ENCODE measurements around the gene ZIC5. TPM values are rescaled to one million over a fixed set of nuclear protein-coding genes. Genes with fewer than 3 reads are reported as not detected.

Gene ZIC5
- total RNA-seq, 1 donor from 2014 or later: 0.27 TPM

- H3K4me1 ChIP-seq (ENCODE audit: insufficient read depth, low read length): peaks cover 11% of the 10 kb centered on the region
- FAIRE-seq (no peak), DNase-seq (ENCODE audit: low read depth) (peak; percentile 23)
- H2AFZ ChIP-seq (ENCODE audit: low read depth, low read length): peak overlapping the region; percentile 88
- peaks cover 2% of the 10 kb centered on the region for H3K36me3 Mint-ChIP-seq (ENCODE audit: low read depth, unreplicated experiment)
- no peak overlapping the region for H3K27ac ChIP-seq (ENCODE audit: low read depth, low read length)
- no peak overlapping the region for H3K27ac Mint-ChIP-seq (ENCODE audit: unreplicated experiment)
- H3K9ac ChIP-seq (ENCODE audit: low read length): peak overlapping the region; percentile 16
- no peaks in the 10 kb centered on the region for H4K20me1 ChIP-seq (ENCODE audit: insufficient read depth, low read length)
- H3K79me2 ChIP-seq (ENCODE audit: insufficient read depth, low read length): no peaks in the 10 kb centered on the region
- H3K9me3 ChIP-seq (ENCODE audit: insufficient read depth, low read depth, low read length): no peaks in the 10 kb centered on the region
- peaks cover 69% of the 10 kb centered on the region for H3K27me3 ChIP-seq (ENCODE audit: insufficient read depth, low read length)
- H3K27me3 Mint-ChIP-seq (ENCODE audit: low read depth, unreplicated experiment): peaks cover 88% of the 10 kb centered on the region
- H3K9me3 Mint-ChIP-seq (ENCODE audit: unreplicated experiment): peaks cover 7% of the 10 kb centered on the region
- H3K4me2 ChIP-seq (ENCODE audit: low read length): peak overlapping the region; percentile 85
- no peaks in the 10 kb centered on the region for H3K36me3 ChIP-seq (ENCODE audit: insufficient read depth, low read length)
- peaks cover 4% of the 10 kb centered on the region for H3K4me1 Mint-ChIP-seq (ENCODE audit: low read depth, unreplicated experiment)
- H3K4me3 ChIP-seq (ENCODE audit: insufficient read depth, low read depth, low read length): peak overlapping the region; percentile 41
- no peak for TF ChIP-seq CTCF (IDR thresholded peaks at IDR 0.05; ENCODE audit: insufficient read depth, low read depth, low read length)
- no peak for TF ChIP-seq EZH2 (IDR thresholded peaks at IDR 0.05; ENCODE audit: insufficient read depth, low read length)
- H3K4me3 Mint-ChIP-seq (ENCODE audit: unreplicated experiment): no peak overlapping the region
Measured at GRCh38 chr13:99955747-99956472, 15.7 kb downstream of the ZIC5 start.

DNA sequence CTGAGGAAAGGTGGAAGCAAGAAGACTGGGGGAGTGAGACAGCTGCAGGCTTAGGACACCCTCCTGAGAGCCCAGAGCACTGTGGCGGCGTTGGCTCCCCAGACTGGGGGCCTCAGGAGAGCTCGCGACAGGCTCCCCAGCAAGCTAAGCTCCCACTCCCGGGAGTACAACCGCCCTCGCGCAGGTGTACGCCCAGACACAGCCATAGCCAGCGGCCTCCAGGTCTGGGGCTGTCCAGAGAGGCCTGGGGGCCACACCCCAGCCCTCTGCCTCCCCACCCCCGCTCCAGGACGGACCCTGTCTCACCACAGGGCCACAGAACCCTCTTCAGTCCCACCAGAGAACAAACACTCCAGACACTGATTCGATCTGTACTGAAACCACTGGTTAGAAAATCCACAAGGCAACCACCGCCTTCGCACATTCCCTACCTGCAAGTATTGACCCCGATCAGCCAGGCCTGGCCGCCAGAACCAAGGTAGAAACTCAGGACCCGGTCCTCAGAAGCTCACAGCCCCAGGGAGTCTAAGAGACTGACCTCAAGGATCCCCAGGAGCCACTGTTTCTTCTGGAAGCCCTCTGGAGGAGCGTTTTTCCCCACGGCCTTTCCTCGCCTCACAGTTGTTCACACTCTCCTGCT lies 16.3 kb downstream of the ZIC5 start:
- H4K20me1 ChIP-seq (ENCODE audit: insufficient read depth, low read length): no peaks in the 10 kb centered on the region
- H2AFZ ChIP-seq (ENCODE audit: low read depth, low read length): peak overlapping the region; percentile 88
- no peak for TF ChIP-seq EZH2 (IDR thresholded peaks at IDR 0.05; ENCODE audit: insufficient read depth, low read length)
- no peak for TF ChIP-seq CTCF (IDR thresholded peaks at IDR 0.05; ENCODE audit: insufficient read depth, low read depth, low read length)
- peaks cover 7% of the 10 kb centered on the region for H3K9me3 Mint-ChIP-seq (ENCODE audit: unreplicated experiment)
- peaks cover 6% of the 10 kb centered on the region for H3K4me1 Mint-ChIP-seq (ENCODE audit: low read depth, unreplicated experiment)
- H3K36me3 Mint-ChIP-seq (ENCODE audit: low read depth, unreplicated experiment): peaks cover 2% of the 10 kb centered on the region
- peaks cover 11% of the 10 kb centered on the region for H3K4me1 ChIP-seq (ENCODE audit: insufficient read depth, low read length)
- peaks cover 66% of the 10 kb centered on the region for H3K27me3 ChIP-seq (ENCODE audit: insufficient read depth, low read length)
- no peak overlapping the region for H3K9ac ChIP-seq (ENCODE audit: low read length)
- H3K9me3 ChIP-seq (ENCODE audit: insufficient read depth, low read depth, low read length): no peaks in the 10 kb centered on the region
- no peak overlapping the region for H3K4me3 Mint-ChIP-seq (ENCODE audit: unreplicated experiment)
- no peak for DNase-seq (ENCODE audit: low read depth)
- H3K4me2 ChIP-seq (ENCODE audit: low read length): peak overlapping the region; percentile 85
- H3K36me3 ChIP-seq (ENCODE audit: insufficient read depth, low read length): no peaks in the 10 kb centered on the region
- peaks cover 91% of the 10 kb centered on the region for H3K27me3 Mint-ChIP-seq (ENCODE audit: low read depth, unreplicated experiment)
- H3K27ac ChIP-seq (ENCODE audit: low read depth, low read length): no peak overlapping the region
- no peak overlapping the region for H3K27ac Mint-ChIP-seq (ENCODE audit: unreplicated experiment)
- no peak for FAIRE-seq
- no peaks in the 10 kb centered on the region for H3K79me2 ChIP-seq (ENCODE audit: insufficient read depth, low read length)
- no peak overlapping the region for H3K4me3 ChIP-seq (ENCODE audit: insufficient read depth, low read depth, low read length)
